Breast epithelium (tissue), 3 donors: Measurements from ENCODE around the gene METTL25.

ENCODE experiments used
- POLR2A ChIP-seq: fragments of 450-650 bp; IDR thresholded peaks from one replicate; pipeline ENCODE4 v1.6.1; 2016; ENCODE audit warnings: antibody characterized with exemption, mild to moderate bottlenecking, moderate library complexity
- TF ChIP-seq, protein P1 (sequence below), 3 donors: fragments of 450-650 bp; IDR thresholded peaks; one replicate each; pipeline ENCODE4 v1.5.1; 2016 to 2017; ENCODE audit warnings: antibody characterized with exemption in 3 of 3, mild to moderate bottlenecking in 3 of 3, moderate library complexity in 3 of 3

DNA sequence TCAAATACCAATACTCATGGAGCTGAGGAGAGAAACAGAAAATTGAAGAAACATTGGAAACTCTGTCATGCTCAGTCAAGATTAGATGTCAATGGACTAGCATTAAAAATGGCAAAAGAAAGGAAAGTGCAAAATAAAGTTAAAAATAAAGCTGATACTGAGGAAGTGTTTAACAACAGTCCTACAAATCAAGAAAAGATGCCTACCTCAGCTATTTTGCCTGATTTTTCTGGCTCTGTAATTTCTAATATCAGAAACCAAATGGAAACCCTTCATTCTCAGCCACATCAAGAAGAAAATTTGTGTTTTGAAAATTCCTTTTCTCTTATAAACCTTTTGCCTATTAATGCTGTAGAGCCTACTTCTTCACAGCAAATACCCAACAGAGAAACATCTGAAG is 40.5 kb downstream of the METTL25 start:
- no peak for TF ChIP-seq POLR2A
- TF ChIP-seq, protein P1, sequence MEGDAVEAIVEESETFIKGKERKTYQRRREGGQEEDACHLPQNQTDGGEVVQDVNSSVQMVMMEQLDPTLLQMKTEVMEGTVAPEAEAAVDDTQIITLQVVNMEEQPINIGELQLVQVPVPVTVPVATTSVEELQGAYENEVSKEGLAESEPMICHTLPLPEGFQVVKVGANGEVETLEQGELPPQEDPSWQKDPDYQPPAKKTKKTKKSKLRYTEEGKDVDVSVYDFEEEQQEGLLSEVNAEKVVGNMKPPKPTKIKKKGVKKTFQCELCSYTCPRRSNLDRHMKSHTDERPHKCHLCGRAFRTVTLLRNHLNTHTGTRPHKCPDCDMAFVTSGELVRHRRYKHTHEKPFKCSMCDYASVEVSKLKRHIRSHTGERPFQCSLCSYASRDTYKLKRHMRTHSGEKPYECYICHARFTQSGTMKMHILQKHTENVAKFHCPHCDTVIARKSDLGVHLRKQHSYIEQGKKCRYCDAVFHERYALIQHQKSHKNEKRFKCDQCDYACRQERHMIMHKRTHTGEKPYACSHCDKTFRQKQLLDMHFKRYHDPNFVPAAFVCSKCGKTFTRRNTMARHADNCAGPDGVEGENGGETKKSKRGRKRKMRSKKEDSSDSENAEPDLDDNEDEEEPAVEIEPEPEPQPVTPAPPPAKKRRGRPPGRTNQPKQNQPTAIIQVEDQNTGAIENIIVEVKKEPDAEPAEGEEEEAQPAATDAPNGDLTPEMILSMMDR (IDR thresholded peaks at IDR 0.05): no peak
